GM21786 (cell line): ENCODE results near the gene HVCN1.

Source experiments
- ATAC-seq: cut with Tn5 transposase; IDR thresholded peaks from one replicate; pipeline ENCODE4 v1.9.1; 2021; ENCODE audit not compliant: unreplicated experiment

The HVCN1 gene

GRCh38 chr12:110699591-110700445 is 10.9 kb upstream of the HVCN1 start:
- no peak for ATAC-seq

GRCh38 chr12:110698171-110698902 is 9.4 kb upstream of the HVCN1 start:
- ATAC-seq, result peak; percentile 79

- no peak for ATAC-seq
Observed at GRCh38 chr12:110697236-110697635, 8.3 kb upstream of the HVCN1 start.

- ATAC-seq, result no peak
Observed at GRCh38 chr12:110696283-110696682, 7.4 kb upstream of the HVCN1 start.

- ATAC-seq, result no peak
Observed at GRCh38 chr12:110694330-110694901, 5.5 kb upstream of the HVCN1 start.

GRCh38 chr12:110693731-110694130 is 4.8 kb upstream of the HVCN1 start:
- no peak for ATAC-seq

GRCh38 chr12:110690127-110690430 is 1.2 kb upstream of the HVCN1 start:
- ATAC-seq, result no peak

GRCh38 chr12:110689281-110690126 is 589 bp upstream of the HVCN1 start:
- ATAC-seq, result peak; percentile 57

GRCh38 chr12:110687396-110688169 is 1.3 kb downstream of the HVCN1 start:
- ATAC-seq, result no peak

- no peak for ATAC-seq
Observed at GRCh38 chr12:110686294-110686903, 2.5 kb downstream of the HVCN1 start.

- ATAC-seq, result no peak
Observed at GRCh38 chr12:110684312-110684836, 4.5 kb downstream of the HVCN1 start.

- ATAC-seq, result no peak
Observed at GRCh38 chr12:110683888-110684287, 5.0 kb downstream of the HVCN1 start.

- no peak for ATAC-seq
Observed at GRCh38 chr12:110680032-110680431, 8.9 kb downstream of the HVCN1 start.

GRCh38 chr12:110679201-110679600 is 9.7 kb downstream of the HVCN1 start:
- no peak for ATAC-seq

- ATAC-seq, result no peak
Observed at GRCh38 chr12:110677982-110678381, 10.9 kb downstream of the HVCN1 start.

- ATAC-seq, result peak; percentile 81
Observed at GRCh38 chr12:110677206-110677911, 11.6 kb downstream of the HVCN1 start.

GRCh38 chr12:110676171-110676570 is 12.7 kb downstream of the HVCN1 start:
- ATAC-seq, result no peak

GRCh38 chr12:110670161-110670701 is 18.7 kb downstream of the HVCN1 start:
- ATAC-seq, result peak; percentile 44

GRCh38 chr12:110669193-110669502 is 19.8 kb downstream of the HVCN1 start:
- peak; percentile 31 for ATAC-seq
